AG10803 (cell line): ENCODE results near the gene IRF1.
A peak's percentile ranks its signal among the peaks of the same experiment; 100 is the strongest.

Experiments used
- DNase-seq: peaks from one replicate; pipeline ENCODE4 v3.0.0; 2010; ENCODE audit warnings: low read depth
- H3K4me3 ChIP-seq: 2 replicates; pipeline ENCODE4 v1.5.1; 2011; ENCODE audit warnings: mild to moderate bottlenecking, low read length, control low read depth
- TF ChIP-seq, protein P1 (sequence below): conservative IDR thresholded peaks from 2 replicates; pipeline ENCODE4 v1.5.1; 2011; ENCODE audit warnings: mild to moderate bottlenecking, low read length, control low read depth, inconsistent platforms

The IRF1 gene

DNA sequence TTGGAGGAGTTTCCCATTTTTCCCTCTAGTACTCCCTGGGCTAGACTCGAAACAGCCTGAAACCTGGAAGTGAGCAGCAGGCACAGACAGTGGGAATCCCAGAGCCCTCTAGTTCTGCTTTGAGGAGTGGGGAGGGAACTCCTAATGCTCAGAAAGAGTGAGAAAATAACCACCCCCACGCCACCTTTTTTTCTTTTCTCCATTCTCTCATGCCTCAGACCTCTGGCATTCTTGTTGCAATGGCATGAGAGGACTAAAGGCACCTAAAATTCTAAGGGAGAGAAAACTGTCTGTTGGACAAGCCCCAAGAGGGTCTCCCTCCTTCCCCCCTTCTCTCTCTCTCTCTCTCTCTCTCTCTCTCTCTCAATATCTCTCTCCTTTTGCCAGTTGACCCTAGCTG lies 15.1 kb upstream of the IRF1 start:
- peak; percentile 69 for DNase-seq
- TF ChIP-seq, protein P1, sequence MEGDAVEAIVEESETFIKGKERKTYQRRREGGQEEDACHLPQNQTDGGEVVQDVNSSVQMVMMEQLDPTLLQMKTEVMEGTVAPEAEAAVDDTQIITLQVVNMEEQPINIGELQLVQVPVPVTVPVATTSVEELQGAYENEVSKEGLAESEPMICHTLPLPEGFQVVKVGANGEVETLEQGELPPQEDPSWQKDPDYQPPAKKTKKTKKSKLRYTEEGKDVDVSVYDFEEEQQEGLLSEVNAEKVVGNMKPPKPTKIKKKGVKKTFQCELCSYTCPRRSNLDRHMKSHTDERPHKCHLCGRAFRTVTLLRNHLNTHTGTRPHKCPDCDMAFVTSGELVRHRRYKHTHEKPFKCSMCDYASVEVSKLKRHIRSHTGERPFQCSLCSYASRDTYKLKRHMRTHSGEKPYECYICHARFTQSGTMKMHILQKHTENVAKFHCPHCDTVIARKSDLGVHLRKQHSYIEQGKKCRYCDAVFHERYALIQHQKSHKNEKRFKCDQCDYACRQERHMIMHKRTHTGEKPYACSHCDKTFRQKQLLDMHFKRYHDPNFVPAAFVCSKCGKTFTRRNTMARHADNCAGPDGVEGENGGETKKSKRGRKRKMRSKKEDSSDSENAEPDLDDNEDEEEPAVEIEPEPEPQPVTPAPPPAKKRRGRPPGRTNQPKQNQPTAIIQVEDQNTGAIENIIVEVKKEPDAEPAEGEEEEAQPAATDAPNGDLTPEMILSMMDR: no peak

DNA sequence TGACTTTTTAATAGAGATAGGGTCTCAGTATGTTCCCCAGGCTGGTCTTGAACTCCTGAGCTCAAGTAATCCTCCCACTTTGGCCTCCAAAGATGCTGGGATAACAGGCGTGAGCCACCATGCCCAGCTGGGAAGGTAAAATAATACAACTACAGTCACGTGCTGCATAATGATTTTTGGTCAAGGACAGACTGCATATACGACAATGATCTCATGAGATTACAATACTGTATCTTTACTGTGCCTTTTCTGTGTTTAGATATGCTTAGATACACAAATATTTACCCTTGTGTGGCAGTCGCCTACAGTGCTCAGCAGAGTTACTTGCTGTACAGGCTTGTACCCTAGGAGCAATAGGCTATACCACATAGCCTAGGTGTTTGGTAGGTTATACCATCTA lies 14.2 kb upstream of the IRF1 start:
- DNase-seq: no peak
- H3K4me3 ChIP-seq: no peak overlapping the region
- TF ChIP-seq, protein P1: no peak

More for the DNA sequence above, 15.1 kb upstream of the IRF1 start:
- H3K4me3 ChIP-seq: no peak overlapping the region

DNA sequence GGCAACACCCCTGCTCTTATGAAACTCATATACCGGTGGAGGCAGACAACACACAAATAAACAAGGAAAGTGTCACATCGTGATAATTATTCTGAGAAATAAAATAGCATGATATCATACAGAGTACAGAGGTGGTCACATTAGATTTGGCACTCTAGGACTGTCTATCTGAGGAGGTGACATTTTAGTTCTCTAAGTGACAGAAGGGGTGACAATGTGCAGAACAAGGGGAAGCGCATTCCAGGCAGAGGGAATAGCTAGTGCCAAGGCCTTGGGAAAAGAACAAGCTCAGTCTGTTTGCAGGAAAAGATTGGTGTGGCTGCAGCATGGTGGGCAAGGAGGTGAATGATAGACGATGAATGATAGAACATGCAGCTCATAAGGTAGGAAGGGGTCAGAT lies 12.7 kb upstream of the IRF1 start:
- TF ChIP-seq, protein P1: no peak
- H3K4me3 ChIP-seq: no peak overlapping the region
- DNase-seq: no peak

DNA sequence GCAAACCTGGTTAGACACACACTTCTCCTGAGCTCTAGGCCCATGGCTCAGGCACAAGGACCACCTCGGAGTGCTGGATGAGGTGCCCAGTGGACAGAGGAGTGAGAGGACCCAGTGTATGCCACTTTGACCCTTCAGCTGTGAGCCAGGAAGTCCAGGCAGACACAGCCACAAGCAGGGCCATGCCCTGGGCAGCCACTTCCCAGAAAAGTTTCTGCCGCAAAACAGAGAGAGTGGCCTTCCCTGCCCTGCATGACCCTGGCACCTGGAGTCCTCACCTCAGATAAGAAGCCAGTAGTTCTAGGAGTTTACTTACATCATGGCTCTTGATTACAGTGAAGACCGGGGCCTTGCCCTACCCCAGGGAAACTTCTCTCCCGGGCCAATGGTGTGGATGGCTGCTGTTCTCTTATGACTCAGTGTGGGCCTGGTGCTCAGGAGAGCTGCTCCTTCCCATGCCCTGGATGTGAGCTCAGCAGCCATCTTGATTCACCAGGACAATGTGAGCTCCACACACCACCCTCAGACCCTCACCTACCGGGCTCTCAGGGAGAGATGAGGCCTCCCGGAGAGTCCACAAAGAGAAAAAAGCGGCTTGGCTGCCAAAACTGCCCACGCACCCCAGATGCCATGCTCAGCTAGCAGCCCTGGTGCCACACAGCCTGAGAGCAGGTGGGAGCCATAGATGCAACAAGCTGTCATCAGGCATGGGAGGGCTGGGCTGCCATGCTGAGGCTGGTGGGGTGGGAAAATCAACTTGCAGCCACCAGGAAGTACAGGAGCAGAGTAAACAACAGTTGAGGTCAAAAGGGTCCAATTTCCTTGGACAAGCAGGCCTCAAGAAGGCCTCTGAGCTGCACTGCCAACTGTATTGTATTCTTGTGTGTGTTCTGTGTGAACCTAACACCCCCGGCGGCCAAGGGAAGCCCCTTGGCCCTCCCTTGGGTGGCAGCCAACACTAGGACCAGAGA lies 11.7 kb upstream of the IRF1 start:
- no peak overlapping the region for H3K4me3 ChIP-seq
- DNase-seq: no peak
- TF ChIP-seq, protein P1: no peak

DNA sequence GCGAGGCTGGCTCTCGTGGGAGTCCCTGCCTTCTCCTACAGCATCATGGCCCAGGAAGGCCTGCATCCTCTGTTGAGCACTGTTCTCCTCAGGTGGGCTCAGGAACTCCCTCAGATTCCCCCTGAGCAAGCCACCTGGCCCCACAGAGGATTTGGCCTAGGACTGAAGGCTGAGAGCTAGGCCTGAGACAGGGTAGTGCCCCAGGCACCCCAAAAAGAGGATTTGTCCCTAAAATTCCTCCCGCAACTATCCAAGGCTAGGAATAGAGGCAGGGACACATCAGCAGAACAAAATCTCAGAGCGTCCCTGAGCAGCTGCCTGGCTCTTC lies 11.0 kb upstream of the IRF1 start:
- DNase-seq: no peak
- TF ChIP-seq, protein P1: no peak
- H3K4me3 ChIP-seq: no peak overlapping the region

DNA sequence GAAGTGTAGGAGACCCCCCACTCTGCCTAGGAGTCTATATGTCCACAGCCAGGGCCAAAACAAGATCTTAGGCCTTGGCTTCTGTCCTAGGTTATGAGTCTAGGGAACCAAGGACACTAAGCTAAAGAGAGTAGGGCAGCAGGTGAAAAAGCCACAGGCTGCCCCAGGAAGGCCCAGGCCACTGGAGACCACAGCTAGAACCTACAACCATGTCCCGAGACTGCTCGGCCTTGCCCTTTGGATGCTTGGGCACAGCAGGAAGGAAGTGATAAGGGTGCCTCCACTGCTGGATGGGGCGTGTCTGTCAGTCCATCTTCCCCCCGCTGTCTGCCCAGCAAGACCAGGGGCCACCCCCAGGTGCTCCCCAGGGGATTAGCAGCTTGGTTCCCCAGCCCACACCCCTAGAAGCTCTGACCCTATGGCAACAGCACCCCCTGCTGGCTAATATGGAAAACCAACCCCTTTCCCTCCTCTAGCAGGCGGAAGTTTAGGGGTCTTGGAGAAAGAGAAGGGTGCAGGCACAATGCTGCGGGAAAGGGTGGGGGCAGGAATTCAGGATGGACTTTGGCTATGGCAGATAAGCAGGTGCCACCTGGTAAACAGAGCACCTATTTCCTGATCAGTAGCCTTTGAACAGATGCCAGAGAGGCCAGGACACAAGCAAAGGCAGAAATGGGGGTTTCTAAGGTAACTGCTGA lies 10.5 kb upstream of the IRF1 start:
- peak; percentile 59 for DNase-seq
- H3K4me3 ChIP-seq: no peak overlapping the region
- TF ChIP-seq, protein P1: peak; percentile 81
